ENCODE measurements around the gene FAP.

- TF ChIP-seq CTCF (IDR thresholded peaks at IDR 0.05): no peak
- no peak for TF ChIP-seq EZH2 (IDR thresholded peaks at IDR 0.05; ENCODE audit: borderline replicate concordance, insufficient read depth, low read depth, low read length, poor library complexity, severe bottlenecking)
Measured at GRCh38 chr2:162230761-162231160, 12.5 kb downstream of the FAP start.
